HuH-7.5 (cell line): ENCODE data around the gene NUBPL.
"Not testable (repeated sequence)": the region's sequence is repeated elsewhere in the genome, so short reads cannot be mapped to it uniquely, and the experiment has no call there.

Experiments used
- DNase-seq: peaks from one replicate; pipeline ENCODE4 v3.0.0; 2011; ENCODE audit warnings: low spot score

NUBPL gene

GRCh38 chr14:31880935-31881334 lies 319.7 kb downstream of the NUBPL start:
- peak; percentile 51 for DNase-seq

GRCh38 chr14:31881531-31882310 lies 320.5 kb downstream of the NUBPL start:
- DNase-seq: no peak

- no peak for DNase-seq
Observed at GRCh38 chr14:31884238-31884637, 323.0 kb downstream of the NUBPL start.

GRCh38 chr14:31884776-31885379 lies 323.7 kb downstream of the NUBPL start:
- DNase-seq: no peak

GRCh38 chr14:31886156-31886835 lies 325.1 kb downstream of the NUBPL start:
- no peak for DNase-seq

- DNase-seq: no peak
Observed at GRCh38 chr14:31887929-31888580, 326.9 kb downstream of the NUBPL start.

- DNase-seq: no peak
Observed at GRCh38 chr14:31889297-31889696, 328.1 kb downstream of the NUBPL start.

- not testable (repeated sequence) for DNase-seq
Observed at GRCh38 chr14:31890202-31890601, 329.0 kb downstream of the NUBPL start.

- no peak for DNase-seq
Observed at GRCh38 chr14:31893221-31893757, 332.1 kb downstream of the NUBPL start.

GRCh38 chr14:31894351-31894750 lies 333.1 kb downstream of the NUBPL start:
- DNase-seq: no peak

- DNase-seq: no peak
Observed at GRCh38 chr14:31895206-31895605, 334.0 kb downstream of the NUBPL start.

GRCh38 chr14:31895646-31896045 lies 334.4 kb downstream of the NUBPL start:
- DNase-seq: no peak

GRCh38 chr14:31897581-31898186 lies 336.5 kb downstream of the NUBPL start:
- DNase-seq: no peak

- no peak for DNase-seq
Observed at GRCh38 chr14:31898838-31899528, 337.8 kb downstream of the NUBPL start.

- peak; percentile 59 for DNase-seq
Observed at GRCh38 chr14:31902002-31902401, 340.8 kb downstream of the NUBPL start.

- DNase-seq: no peak
Observed at GRCh38 chr14:31902945-31903646, 341.9 kb downstream of the NUBPL start.

- DNase-seq: no peak
Observed at GRCh38 chr14:31909977-31910376, 348.8 kb downstream of the NUBPL start.
